HG02840 (cell line): ENCODE results near the gene ENKD1.

Experiments
- ATAC-seq: cut with Tn5 transposase; IDR thresholded peaks from one replicate; pipeline ENCODE4 v1.9.1; 2021; ENCODE audit warnings: mild to moderate bottlenecking, moderate library complexity, moderate number of reproducible peaks; ENCODE audit not compliant: unreplicated experiment, low FRiP score

The ENKD1 gene

GRCh38 chr16:67652578-67653127 lies 13.9 kb downstream of the ENKD1 start:
- ATAC-seq: no peak

GRCh38 chr16:67651847-67652246 lies 14.7 kb downstream of the ENKD1 start:
- no peak for ATAC-seq

- no peak for ATAC-seq
Observed at GRCh38 chr16:67651039-67651438, 15.5 kb downstream of the ENKD1 start.

- no peak for ATAC-seq
Observed at GRCh38 chr16:67650023-67650422, 16.5 kb downstream of the ENKD1 start.

- no peak for ATAC-seq
Observed at GRCh38 chr16:67649494-67649931, 17.0 kb downstream of the ENKD1 start.

GRCh38 chr16:67648764-67649407 lies 17.7 kb downstream of the ENKD1 start:
- ATAC-seq: no peak

GRCh38 chr16:67648088-67648763 lies 18.3 kb downstream of the ENKD1 start:
- ATAC-seq: no peak

- ATAC-seq: no peak
Observed at GRCh38 chr16:67647681-67648080, 18.9 kb downstream of the ENKD1 start.

GRCh38 chr16:67647111-67647651 lies 19.4 kb downstream of the ENKD1 start:
- no peak for ATAC-seq

- peak; percentile 7 for ATAC-seq
Observed at GRCh38 chr16:67645397-67646121, 21.0 kb downstream of the ENKD1 start.

GRCh38 chr16:67644038-67644437 lies 22.5 kb downstream of the ENKD1 start:
- ATAC-seq: no peak

- ATAC-seq: no peak
Observed at GRCh38 chr16:67641779-67642708, 24.5 kb downstream of the ENKD1 start.

- ATAC-seq: no peak
Observed at GRCh38 chr16:67637625-67638024, 28.9 kb downstream of the ENKD1 start.

- no peak for ATAC-seq
Observed at GRCh38 chr16:67636713-67637112, 29.8 kb downstream of the ENKD1 start.

GRCh38 chr16:67632415-67633172 lies 34.0 kb downstream of the ENKD1 start:
- no peak for ATAC-seq

- no peak for ATAC-seq
Observed at GRCh38 chr16:67628216-67628615, 38.3 kb downstream of the ENKD1 start.

- ATAC-seq: no peak
Observed at GRCh38 chr16:67613808-67614207, 52.7 kb downstream of the ENKD1 start.
